T-helper 1 cell treated with Interleukin-12 subunit alpha and Interleukin-12 subunit beta and Interleukin-4 antibody, amounts not matched to agents 30 ng/mL and 1 ng/mL, for 36 hours (primary cell): Measurements from ENCODE around the gene PQBP1. TPM values are rescaled to one million over a fixed set of nuclear protein-coding genes. Genes with fewer than 3 reads are reported as not detected.

ENCODE experiments used
- intact Hi-C: fragments of 100-400 bp; cut with micrococcal nuclease; formaldehyde crosslinking; loops from one replicate; pipeline ENCODE4 v1.15.1; 2024
- total RNA-seq: library from RNA; stranded (reverse); gene quantifications from 2 replicates; pipeline ENCODE4 v1.2.3, GENCODE V29; 2022

Gene PQBP1
- total RNA-seq, 1 donor from 2014 or later = 88.9 TPM

GRCh38 chrX:48897157-48897624 is 539 bp upstream of the PQBP1 start:
- intact Hi-C loops = loop anchor here (1.0 to 10.0 kb wide), 12 partner anchors 14 to 1242 kb away; partner anchors contain the start of genes ELK1, FTSJ1, GRIPAP1 and HDAC6

GRCh38 chrX:48899078-48899410 is 1.3 kb downstream of the PQBP1 start:
- intact Hi-C loops = loop anchor here (10.0 kb wide), 1 partner anchor 1244 kb away; the partner anchor contains the start of genes ELK1 and UXT

DNA sequence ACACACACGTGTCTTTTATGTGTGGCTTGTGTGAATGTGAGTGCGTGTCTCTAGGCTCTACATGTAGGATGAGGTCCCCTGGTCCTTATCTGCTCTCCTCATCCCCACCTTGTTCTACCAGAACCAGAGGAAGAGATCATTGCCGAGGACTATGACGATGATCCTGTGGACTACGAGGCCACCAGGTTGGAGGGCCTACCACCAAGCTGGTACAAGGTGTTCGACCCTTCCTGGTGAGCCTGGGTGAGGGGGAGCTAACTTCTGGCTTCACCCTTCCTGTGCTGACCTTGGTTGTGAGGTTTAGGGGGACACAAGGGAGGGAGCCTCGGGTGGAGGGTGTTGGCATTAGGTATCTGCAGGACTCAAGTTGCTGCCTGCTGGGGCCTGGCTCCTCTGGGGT is 3.3 kb downstream of the PQBP1 start:
- intact Hi-C loops = no loop called here

GRCh38 chrX:48902135-48902534 is 4.4 kb downstream of the PQBP1 start:
- intact Hi-C loops = no loop called here

- intact Hi-C loops = no loop called here
Observed at GRCh38 chrX:48902776-48903175, 5.0 kb downstream of the PQBP1 start.

DNA sequence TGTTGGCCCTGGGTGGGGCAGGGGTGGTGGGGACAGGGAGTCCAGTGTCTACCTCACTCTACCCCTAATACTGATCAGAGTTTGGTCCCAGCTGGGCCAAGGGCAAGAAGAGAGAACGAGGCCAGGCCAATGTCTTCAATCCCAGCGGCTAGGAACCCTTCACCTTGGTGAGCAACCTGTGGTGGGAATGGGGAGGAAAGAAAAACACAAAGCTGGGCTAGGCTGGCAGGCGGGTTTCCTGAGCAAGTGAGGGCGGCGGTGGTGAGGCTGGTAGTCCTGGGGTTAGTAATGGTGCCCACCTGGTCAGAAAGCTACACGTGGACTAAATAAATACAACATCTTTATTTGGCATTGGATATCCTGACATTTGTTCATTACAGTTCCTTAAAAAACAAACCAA is 5.6 kb downstream of the PQBP1 start:
- intact Hi-C loops = no loop called here

- intact Hi-C loops = no loop called here
Observed at GRCh38 chrX:48904180-48904579, 6.5 kb downstream of the PQBP1 start.

GRCh38 chrX:48904626-48905025 is 6.9 kb downstream of the PQBP1 start:
- intact Hi-C loops = no loop called here

GRCh38 chrX:48905090-48905790 is 7.5 kb downstream of the PQBP1 start:
- intact Hi-C loops = no loop called here

GRCh38 chrX:48908600-48908999 is 10.9 kb downstream of the PQBP1 start:
- intact Hi-C loops = no loop called here

DNA sequence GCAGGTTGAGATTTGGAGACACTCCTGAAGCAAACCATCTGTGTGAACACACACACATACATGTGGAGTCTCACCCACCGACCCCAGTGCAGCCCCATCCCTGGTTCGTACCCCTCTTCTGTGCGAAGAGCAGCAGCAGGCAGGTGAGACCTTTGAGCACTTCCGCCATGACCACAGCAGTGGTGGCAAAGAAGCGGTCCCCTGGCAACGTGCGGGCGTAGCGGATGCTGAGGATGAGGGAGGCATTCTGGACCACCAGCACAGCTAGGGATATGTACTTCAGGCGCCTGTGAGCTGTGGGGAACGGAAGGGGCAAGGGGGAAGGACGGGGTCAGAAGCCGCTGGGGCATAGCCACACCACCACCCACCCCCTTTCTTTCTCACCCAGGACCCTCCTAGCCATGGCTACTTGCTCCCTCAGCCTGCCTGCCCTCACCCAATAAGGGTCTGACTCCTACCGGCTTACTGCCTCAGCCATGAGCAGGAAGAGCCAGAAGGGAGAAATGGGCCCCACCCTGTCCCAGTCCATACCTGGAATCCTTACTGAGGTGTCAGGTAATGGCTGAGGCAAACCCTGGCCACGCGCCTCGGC is 12.1 kb downstream of the PQBP1 start:
- intact Hi-C loops = loop anchor here (2.0 kb wide), 1 partner anchor 197 kb away; no protein-coding TSS in a partner anchor

- intact Hi-C loops = loop anchor here (1.0 to 2.0 kb wide), 5 partner anchors 8 to 198 kb away; partner anchors contain the start of genes OTUD5, PIM2, PQBP1 and TIMM17B
Observed at GRCh38 chrX:48910926-48911411, 13.2 kb downstream of the PQBP1 start.

DNA sequence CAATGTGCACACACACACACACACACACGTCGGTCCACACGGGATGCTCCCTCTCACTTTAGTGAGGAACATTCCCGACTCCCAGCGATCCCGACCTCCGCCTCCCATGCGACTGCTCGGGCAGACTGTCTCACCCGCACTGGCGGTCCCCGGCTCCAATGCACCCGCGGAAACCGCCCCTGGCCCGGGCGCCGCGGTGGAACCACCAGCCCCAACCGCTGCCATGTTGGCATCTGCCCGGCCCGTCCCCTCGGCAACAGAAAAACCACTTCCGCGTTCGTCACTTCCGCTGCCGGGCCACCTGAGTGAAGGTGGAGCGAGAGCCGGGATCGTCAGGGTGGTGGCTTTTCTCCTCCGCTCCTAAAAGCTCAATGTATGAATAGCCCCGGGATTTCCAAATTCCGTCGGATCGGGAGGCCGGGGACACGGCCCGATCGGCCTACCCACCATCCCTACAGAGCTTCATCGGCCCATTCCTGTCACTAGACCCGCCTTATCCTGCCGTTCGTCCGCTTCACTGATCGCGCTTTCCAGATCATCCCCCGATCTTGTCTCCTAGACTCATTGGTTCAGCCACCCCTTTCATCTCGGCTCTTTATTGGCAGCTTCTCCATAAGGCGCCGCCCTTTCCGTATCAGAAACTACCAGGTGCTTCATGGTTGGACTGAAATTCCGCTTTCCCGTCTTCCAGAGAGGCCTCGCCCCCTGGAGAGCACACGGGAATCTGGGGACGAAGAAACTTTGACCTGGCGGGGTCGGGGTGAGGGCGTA is 13.9 kb downstream of the PQBP1 start, which contains the start of gene SLC35A2:
Gene SLC35A2 (minus strand): TSS at position 235 of the 771 bp plus-strand sequence. CDS start 10 bp downstream, at position 225.
- intact Hi-C loops = loop anchor here (1.0 to 2.0 kb wide), 5 partner anchors 8 to 199 kb away; partner anchors contain the start of genes OTUD5, PIM2, PQBP1 and TIMM17B

GRCh38 chrX:48913605-48914366 is 16.1 kb downstream of the PQBP1 start:
- intact Hi-C loops = no loop called here

- intact Hi-C loops = loop anchor here (5.0 kb wide), 4 partner anchors 218 to 393 kb away; partner anchors contain the start of genes EBP, PPP1R3F and SUV39H1
Observed at GRCh38 chrX:48914593-48915493, 17.1 kb downstream of the PQBP1 start.

DNA sequence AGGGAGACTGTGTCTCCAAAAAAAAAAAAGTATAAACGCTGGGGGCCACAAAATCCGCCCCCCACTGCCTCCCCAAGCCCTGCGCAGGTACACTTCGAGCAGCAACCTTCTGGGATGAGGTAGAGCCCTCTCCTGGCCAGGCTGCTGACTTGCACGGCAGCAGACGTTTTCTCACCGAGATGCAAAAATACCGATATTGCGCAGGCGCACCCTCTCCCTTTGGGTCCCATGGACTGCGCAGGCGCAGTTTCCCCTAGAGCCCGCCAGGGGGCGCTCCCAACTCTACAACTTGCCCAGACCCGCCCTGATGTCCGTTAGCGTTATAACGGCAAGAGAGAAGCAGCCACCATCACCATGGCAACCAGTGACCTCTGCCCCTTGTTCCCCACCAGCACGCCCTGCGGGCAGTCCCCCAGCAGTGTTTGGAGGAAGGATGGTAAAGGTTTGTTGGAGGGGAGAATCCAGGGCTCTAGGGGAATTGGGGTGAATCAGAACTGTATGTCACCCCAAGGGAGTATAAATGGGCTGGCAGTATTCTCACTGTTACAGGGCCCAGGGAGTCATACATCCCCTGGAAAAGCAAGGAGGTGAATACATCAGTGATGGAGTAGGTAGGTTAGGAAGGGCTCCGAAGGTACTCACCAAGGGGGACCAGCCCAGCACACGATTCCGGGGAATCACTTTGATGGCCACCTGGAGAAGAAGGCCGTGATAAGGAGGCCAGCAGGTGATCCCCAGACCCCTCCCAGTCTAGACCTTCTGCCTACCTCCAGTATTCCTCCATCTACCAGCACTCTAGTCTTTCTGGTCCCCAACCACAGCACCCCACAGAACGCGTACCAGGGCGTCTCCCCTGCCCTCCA is 19.6 kb downstream of the PQBP1 start:
- intact Hi-C loops = loop anchor here (1.0 to 5.0 kb wide), 14 partner anchors 20 to 395 kb away; partner anchors contain the start of genes EBP, GRIPAP1, HDAC6 and PPP1R3F

DNA sequence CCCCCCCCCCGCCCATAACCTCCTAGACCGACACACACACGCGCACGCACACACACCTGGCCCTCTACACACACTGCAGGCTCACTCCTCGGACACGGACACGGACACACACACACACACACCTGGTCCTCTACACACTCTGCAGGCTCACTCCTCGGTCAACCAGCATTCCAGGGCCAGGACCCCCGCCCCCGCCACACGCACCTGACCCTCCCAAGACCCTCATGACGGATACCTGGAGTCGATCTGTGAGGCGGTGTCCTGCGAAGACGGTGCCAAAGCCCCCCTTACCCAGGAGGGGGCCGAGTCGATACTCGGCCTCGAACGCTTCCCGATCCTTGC is 20.5 kb downstream of the PQBP1 start:
- intact Hi-C loops = loop anchor here (2.0 to 5.0 kb wide), 5 partner anchors 221 to 396 kb away; partner anchors contain the start of genes EBP, PPP1R3F and SUV39H1

DNA sequence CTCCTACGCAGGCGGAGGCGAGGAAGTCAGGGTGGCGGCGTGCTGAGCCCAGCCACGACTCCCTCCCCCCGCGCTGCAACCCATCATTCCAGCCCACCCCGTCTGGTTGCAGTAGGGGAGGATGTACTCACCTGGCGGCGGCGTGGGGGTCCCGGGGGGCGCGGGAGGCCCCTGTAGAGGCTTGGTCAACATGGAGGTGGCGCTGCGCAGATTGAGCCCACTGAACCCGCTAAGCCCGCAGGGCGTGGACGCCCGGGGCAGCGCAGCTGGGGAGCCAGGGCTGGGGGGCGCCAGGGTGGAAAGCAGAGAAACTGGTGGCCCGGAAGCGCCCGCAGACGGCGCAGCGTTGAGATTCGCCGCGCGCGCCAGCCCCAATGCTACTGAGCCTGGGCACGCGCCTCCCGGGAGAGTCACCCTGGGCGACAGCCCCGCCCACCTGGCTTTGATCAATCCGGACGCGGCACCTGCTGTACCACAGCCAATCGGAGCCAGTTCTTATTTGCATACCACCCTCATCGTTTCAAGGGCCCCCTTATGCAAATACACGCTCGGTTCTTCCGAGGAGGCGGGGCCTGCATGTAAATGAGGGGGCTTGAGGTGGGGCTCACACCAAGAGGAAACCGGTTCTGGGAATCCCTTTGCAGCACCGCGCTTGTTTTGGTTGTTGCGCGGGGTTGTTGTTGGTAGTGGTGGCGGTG is 21.1 kb downstream of the PQBP1 start, which contains the start of gene PIM2:
Gene PIM2 (minus strand): TSS at position 382 of the 698 bp plus-strand sequence. CDS start 190 bp downstream, at position 192.
- intact Hi-C loops = loop anchor here (1.0 to 5.0 kb wide), 10 partner anchors 7 to 396 kb away; partner anchors contain the start of genes EBP, PPP1R3F, SLC35A2 and SUV39H1
